ENCODE measurements around the gene CPED1. TPM values are rescaled to one million over a fixed set of nuclear protein-coding genes. Genes with fewer than 3 reads are reported as not detected.

CPED1 gene
- total RNA-seq, 4 donors from 2014 or later = 4.4 to 20.2 (median 14.0) TPM

DNA sequence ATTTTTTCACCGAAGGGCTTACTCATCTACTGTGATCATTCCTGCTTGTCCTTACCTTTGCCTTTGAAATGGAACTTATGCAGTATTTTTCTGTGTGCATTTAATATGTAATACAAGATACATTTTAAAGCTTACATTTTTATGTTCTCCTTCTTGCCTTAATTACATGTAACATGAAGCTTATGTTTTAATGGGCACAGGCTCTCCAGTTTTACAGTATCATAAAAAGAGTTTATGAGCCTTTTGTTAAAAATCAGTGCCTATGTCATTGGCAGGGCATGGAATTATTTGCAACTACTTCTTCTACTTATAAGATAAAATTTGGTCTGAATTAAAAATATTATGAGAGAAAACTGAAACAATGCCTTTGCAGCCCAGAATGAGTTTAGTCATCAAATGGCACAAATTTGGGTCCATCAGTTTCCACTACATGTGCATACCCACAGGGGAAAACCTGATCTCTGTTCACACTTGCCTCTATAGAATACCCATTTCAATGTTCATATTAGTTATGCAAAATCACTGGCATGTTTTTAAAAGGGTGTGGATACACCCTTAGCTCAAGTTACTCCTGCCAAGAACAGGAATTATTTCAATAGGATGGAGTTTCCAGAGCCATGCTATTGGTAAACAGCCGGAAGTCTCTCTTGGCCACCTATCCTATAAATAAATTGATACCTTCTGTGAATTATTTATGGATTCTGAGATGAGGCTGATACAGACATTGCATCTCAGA, 312.3 kb downstream of the CPED1 start:
- intact Hi-C loops (cut with DNase I; ENCODE audit: low total_unique reads) (no loop called here), in situ Hi-C loops (cut with MboI; ENCODE audit: low pct_ligation_motif_present in 1 of 4, low pct_unique_long_range_greater_than_20kb in 1 of 4, low sequenced_read_pairs in 3 of 4) (no loop called here)
- TF ChIP-seq, protein P1, sequence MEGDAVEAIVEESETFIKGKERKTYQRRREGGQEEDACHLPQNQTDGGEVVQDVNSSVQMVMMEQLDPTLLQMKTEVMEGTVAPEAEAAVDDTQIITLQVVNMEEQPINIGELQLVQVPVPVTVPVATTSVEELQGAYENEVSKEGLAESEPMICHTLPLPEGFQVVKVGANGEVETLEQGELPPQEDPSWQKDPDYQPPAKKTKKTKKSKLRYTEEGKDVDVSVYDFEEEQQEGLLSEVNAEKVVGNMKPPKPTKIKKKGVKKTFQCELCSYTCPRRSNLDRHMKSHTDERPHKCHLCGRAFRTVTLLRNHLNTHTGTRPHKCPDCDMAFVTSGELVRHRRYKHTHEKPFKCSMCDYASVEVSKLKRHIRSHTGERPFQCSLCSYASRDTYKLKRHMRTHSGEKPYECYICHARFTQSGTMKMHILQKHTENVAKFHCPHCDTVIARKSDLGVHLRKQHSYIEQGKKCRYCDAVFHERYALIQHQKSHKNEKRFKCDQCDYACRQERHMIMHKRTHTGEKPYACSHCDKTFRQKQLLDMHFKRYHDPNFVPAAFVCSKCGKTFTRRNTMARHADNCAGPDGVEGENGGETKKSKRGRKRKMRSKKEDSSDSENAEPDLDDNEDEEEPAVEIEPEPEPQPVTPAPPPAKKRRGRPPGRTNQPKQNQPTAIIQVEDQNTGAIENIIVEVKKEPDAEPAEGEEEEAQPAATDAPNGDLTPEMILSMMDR (IDR thresholded peaks at IDR 0.05) = no peak
- no peak for TF ChIP-seq POLR2A (IDR thresholded peaks at IDR 0.05)
- no peak for TF ChIP-seq POLR2AphosphoS5 (IDR thresholded peaks at IDR 0.05)
- Histone ChIP-seq H3K36me3 (no peaks in the 10 kb centered on the region), H3K4me1 (peaks cover 0 to 11% (median 0%) of the 10 kb centered on the region in 4 donors), H3K27me3 (no peaks in the 10 kb centered on the region), H3K9me3 (no peaks in the 10 kb centered on the region), H3K4me3 (no peak overlapping the region), H3K27ac (no peak overlapping the region)
- 57 to 77% methylated on average over 1 to 2 of the region's 2 CpGs for WGBS, 2 donors (ENCODE audit: low coverage in 1 of 2)
- no peak for DNase-seq

DNA sequence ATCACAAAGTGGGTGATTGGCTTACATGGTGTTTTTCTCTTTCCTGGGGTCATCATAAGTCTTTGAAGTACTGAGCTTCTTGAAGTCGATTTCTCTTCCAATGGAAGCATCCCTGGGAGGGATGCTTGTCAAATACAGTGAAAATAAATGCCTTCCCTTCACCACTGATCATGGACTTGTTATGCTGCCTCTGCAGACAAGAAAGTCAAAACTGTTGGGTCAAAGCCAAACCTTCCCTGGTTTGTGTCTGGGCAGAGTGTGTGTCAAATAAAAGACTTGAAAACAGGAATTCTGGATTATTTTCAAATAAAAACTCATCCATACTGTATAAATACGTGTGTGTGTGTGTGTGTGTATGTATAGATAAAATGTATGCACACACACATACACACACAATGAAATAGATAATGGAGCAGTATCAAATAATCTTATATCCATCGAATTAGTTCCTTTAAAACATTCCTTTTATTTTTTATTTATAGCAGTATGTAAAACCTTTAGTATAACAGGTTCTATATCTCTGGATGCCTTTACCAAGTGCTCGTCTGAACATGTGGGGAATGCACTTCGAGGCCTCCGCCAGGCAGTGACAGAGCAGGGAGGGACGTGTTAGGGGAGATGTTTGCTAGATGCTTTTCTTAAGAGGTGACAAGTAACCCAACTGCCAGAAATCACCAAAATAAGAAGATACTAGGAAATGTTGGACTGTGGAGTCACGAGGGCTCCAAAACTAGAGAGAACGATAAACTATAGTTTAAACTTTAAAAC, 313.1 kb downstream of the CPED1 start:
- Histone ChIP-seq H3K36me3 (no peaks in the 10 kb centered on the region), H3K4me1 (peaks cover 0 to 11% (median 0%) of the 10 kb centered on the region in 4 donors), H3K4me3 (no peak overlapping the region), H3K9me3 (no peaks in the 10 kb centered on the region), H3K27ac (no peak overlapping the region), H3K27me3 (no peaks in the 10 kb centered on the region)
- intact Hi-C loops (cut with DNase I; ENCODE audit: low total_unique reads) = no loop called here
- WGBS, 2 donors (ENCODE audit: low coverage in 1 of 2) = 71 to 73% methylated on average over 9 of the region's 9 CpGs
- no peak for TF ChIP-seq EP300 (IDR thresholded peaks at IDR 0.05; ENCODE audit: low read depth)
- TF ChIP-seq POLR2AphosphoS5 (IDR thresholded peaks at IDR 0.05) = no peak
- no peak for TF ChIP-seq POLR2A (IDR thresholded peaks at IDR 0.05)
- TF ChIP-seq, protein P1 (IDR thresholded peaks at IDR 0.05) = no peak
- in situ Hi-C loops (cut with MboI; ENCODE audit: low pct_ligation_motif_present in 1 of 4, low pct_unique_long_range_greater_than_20kb in 1 of 4, low sequenced_read_pairs in 3 of 4) = no loop called here
- no peak for DNase-seq

DNA sequence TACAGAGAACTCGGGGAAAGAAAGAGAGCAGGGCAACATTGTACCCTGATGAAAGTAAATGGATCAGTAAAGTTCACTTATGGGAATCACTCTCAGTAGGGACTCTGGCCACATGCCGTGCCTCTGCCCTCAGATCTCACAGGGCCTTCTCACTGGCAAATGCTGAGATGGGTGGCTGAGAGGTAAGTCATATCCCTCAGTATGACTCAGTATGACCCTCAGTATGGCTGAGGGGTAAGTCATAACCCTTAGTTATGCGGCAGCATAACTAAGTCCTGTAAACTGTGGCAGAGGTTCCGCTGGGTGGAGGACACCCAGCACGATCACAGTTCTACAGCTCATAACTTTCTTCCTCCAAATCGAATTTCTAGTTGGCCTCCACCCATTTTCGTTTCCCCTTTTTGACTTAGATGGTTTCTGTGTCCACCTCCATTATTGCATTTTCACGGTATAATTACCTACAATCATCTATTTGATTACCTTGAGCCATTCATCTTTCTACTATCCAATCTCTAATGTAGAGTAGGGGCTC, 313.8 kb downstream of the CPED1 start:
- in situ Hi-C loops (cut with MboI; ENCODE audit: low pct_ligation_motif_present in 1 of 4, low pct_unique_long_range_greater_than_20kb in 1 of 4, low sequenced_read_pairs in 3 of 4) (no loop called here), intact Hi-C loops (cut with DNase I; ENCODE audit: low total_unique reads) (no loop called here)
- Histone ChIP-seq H3K4me1 (peaks cover 0 to 11% (median 0%) of the 10 kb centered on the region in 4 donors), H3K27me3 (no peaks in the 10 kb centered on the region), H3K4me3 (no peak overlapping the region), H3K27ac (no peak overlapping the region), H3K36me3 (no peaks in the 10 kb centered on the region), H3K9me3 (no peaks in the 10 kb centered on the region)
- no peak for TF ChIP-seq POLR2AphosphoS5 (IDR thresholded peaks at IDR 0.05)
- TF ChIP-seq, protein P1 (IDR thresholded peaks at IDR 0.05) = no peak
- TF ChIP-seq EP300 (IDR thresholded peaks at IDR 0.05; ENCODE audit: low read depth) = no peak
- TF ChIP-seq POLR2A (IDR thresholded peaks at IDR 0.05) = no peak
- whole genome bisulfite sequencing, 2 donors (ENCODE audit: low coverage in 1 of 2) = 73 to 80% methylated on average over 4 to 8 of the region's 8 CpGs
- no peak for DNase-seq

- Histone ChIP-seq H3K4me3 (no peak overlapping the region), H3K36me3 (no peaks in the 10 kb centered on the region), H3K27ac (no peak overlapping the region), H3K9me3 (no peaks in the 10 kb centered on the region), H3K27me3 (no peaks in the 10 kb centered on the region), H3K4me1 (peaks cover 0 to 6% (median 0%) of the 10 kb centered on the region in 4 donors)
- in situ Hi-C loops (cut with MboI; ENCODE audit: low pct_ligation_motif_present in 1 of 4, low pct_unique_long_range_greater_than_20kb in 1 of 4, low sequenced_read_pairs in 3 of 4) = no loop called here
- no peak for DNase-seq
- WGBS, 2 donors (ENCODE audit: low coverage in 1 of 2) = 80 to 91% methylated on average over 4 to 6 of the region's 6 CpGs
- TF ChIP-seq EP300 (IDR thresholded peaks at IDR 0.05; ENCODE audit: low read depth) = no peak
- TF ChIP-seq POLR2AphosphoS5 (IDR thresholded peaks at IDR 0.05) = no peak
- TF ChIP-seq, protein P1 (IDR thresholded peaks at IDR 0.05) = no peak
- TF ChIP-seq POLR2A (IDR thresholded peaks at IDR 0.05) = no peak
- intact Hi-C loops (cut with DNase I; ENCODE audit: low total_unique reads) = no loop called here
These were observed 315.1 kb downstream of the CPED1 start for GRCh38 chr7:121303422-121304101.

All from transverse colon (tissue), 4 donors.